ENCODE data around the gene PCDH19. TPM values are rescaled to one million over a fixed set of nuclear protein-coding genes. Genes with fewer than 3 reads are reported as not detected.

PCDH19 gene
- total and polyA plus RNA-seq, 2 experiments from 2014 or later, result 0.16 to 0.54 TPM

DNA sequence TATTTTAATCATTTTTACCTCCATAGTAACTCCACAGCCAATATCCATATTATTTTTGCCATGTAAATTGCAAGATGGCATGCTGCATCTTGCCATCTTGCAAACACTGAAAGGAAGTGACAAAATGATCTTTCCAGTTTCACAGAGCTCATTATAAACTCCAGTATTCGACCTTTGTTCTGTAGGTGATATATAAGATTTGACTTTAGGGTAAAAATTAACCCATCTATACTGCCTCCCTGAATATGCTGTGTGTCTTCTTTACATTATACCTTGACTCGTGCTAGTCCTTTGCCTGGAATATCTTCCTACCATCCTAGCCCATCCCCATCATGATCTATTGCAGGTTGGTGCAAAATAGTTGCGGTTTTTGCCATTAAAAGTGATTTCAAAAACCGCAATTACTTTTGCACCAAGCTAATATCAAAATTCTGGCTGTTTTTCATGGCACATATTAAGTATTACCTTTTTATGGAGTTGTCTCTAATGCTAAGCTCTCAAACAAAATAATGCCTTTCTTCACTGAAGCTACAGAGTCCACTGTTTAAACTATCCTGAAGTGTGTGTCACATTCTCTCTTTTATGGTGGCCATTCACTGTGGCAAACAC lies 161.1 kb downstream of the PCDH19 start:
- 29 to 48% methylated on average over 4 of the region's 4 CpGs for WGBS, 2 experiments (ENCODE audit: low coverage in 1 of 2, low lambda C conversion rate in 2 of 2, missing lambda C conversion rate in 2 of 2)
- DNase-seq, result no peak
- H3K9ac ChIP-seq, result no peak overlapping the region
- no peaks in the 10 kb centered on the region for H4K20me1 ChIP-seq (ENCODE audit: insufficient read depth)
- no peaks in the 10 kb centered on the region for H3K36me3 ChIP-seq (ENCODE audit: low read depth)
- H3F3A ChIP-seq (ENCODE audit: insufficient read depth), result no peaks in the 10 kb centered on the region
- in situ Hi-C loops (cut with MboI), result no loop called here
- H3K9me2 ChIP-seq (ENCODE audit: insufficient read depth), result no peaks in the 10 kb centered on the region
- TF ChIP-seq EZH2phosphoT487 (IDR thresholded peaks at IDR 0.05; ENCODE audit: insufficient read depth, low read depth) (no peak), EZH2 (IDR thresholded peaks at IDR 0.05; ENCODE audit: insufficient read depth, poor library complexity, severe bottlenecking) (no peak)
- H3K9me3 ChIP-seq (ENCODE audit: low read depth), result no peaks in the 10 kb centered on the region
- H3K4me2 ChIP-seq (ENCODE audit: unreplicated experiment), result no peak overlapping the region
- H3K27ac ChIP-seq, result no peak overlapping the region
- H3K4me1 ChIP-seq (ENCODE audit: insufficient read depth), result no peaks in the 10 kb centered on the region
- no peaks in the 10 kb centered on the region for H3K27me3 ChIP-seq (replicated peaks; ENCODE audit: insufficient read depth)
- no peak overlapping the region for H2AFZ ChIP-seq
- no peak overlapping the region for H3K4me3 ChIP-seq
- H3K79me2 ChIP-seq (ENCODE audit: insufficient read depth), result no peaks in the 10 kb centered on the region

- no peak for TF ChIP-seq EZH2phosphoT487 (IDR thresholded peaks at IDR 0.05; ENCODE audit: insufficient read depth, low read depth)
- no peak for TF ChIP-seq EZH2 (IDR thresholded peaks at IDR 0.05; ENCODE audit: insufficient read depth, poor library complexity, severe bottlenecking)
- Histone ChIP-seq H3F3A (ENCODE audit: insufficient read depth) (no peaks in the 10 kb centered on the region), H4K20me1 (ENCODE audit: insufficient read depth) (no peaks in the 10 kb centered on the region), H3K4me1 (ENCODE audit: insufficient read depth) (no peaks in the 10 kb centered on the region), H3K27ac (no peak overlapping the region), H3K4me3 (no peak overlapping the region), H3K9ac (no peak overlapping the region), H3K27me3 (replicated peaks; ENCODE audit: insufficient read depth) (no peaks in the 10 kb centered on the region), H3K79me2 (ENCODE audit: insufficient read depth) (no peaks in the 10 kb centered on the region), H3K4me2 (ENCODE audit: unreplicated experiment) (no peak overlapping the region), H3K9me3 (ENCODE audit: low read depth) (no peaks in the 10 kb centered on the region), H2AFZ (no peak overlapping the region), H3K36me3 (ENCODE audit: low read depth) (no peaks in the 10 kb centered on the region), H3K9me2 (ENCODE audit: insufficient read depth) (no peaks in the 10 kb centered on the region)
- in situ Hi-C loops (cut with MboI), result no loop called here
- DNase-seq, result no peak
These were observed 162.2 kb downstream of the PCDH19 start for GRCh38 chrX:100247826-100248225.

DNA sequence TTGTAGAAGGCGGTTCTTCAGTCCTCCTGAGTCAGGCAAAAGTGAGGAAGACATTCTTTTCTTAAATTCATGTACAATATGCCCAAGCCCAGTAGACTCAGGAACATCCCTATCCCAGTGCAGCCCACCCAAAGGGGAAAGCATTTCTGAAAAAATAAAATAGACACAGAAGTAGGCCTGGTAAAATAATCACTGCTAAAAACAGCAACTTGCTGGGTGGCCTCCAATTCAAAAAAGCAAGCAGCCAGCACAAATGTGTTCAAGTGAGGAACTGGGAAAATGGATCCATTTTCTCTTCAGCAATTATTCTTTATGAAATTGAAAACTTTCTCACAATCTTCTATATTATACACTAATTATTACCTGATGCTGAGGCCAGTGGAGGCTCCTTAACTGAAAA lies 165.4 kb downstream of the PCDH19 start:
- no peak overlapping the region for H3K4me2 ChIP-seq (ENCODE audit: unreplicated experiment)
- no peaks in the 10 kb centered on the region for H3K36me3 ChIP-seq (ENCODE audit: low read depth)
- no peaks in the 10 kb centered on the region for H4K20me1 ChIP-seq (ENCODE audit: insufficient read depth)
- WGBS, 2 experiments (ENCODE audit: low coverage in 1 of 2, low lambda C conversion rate in 2 of 2, missing lambda C conversion rate in 2 of 2), result 0 to 8% methylated on average over 1 of the region's 1 CpG
- H3K27ac ChIP-seq, result no peak overlapping the region
- H2AFZ ChIP-seq, result no peak overlapping the region
- TF ChIP-seq EZH2 (IDR thresholded peaks at IDR 0.05; ENCODE audit: insufficient read depth, poor library complexity, severe bottlenecking), result no peak
- no peak for TF ChIP-seq EZH2phosphoT487 (IDR thresholded peaks at IDR 0.05; ENCODE audit: insufficient read depth, low read depth)
- H3K27me3 ChIP-seq (replicated peaks; ENCODE audit: insufficient read depth), result no peaks in the 10 kb centered on the region
- no peaks in the 10 kb centered on the region for H3K9me2 ChIP-seq (ENCODE audit: insufficient read depth)
- no peak overlapping the region for H3K4me3 ChIP-seq
- no peaks in the 10 kb centered on the region for H3K9me3 ChIP-seq (ENCODE audit: low read depth)
- DNase-seq, result no peak
- no peaks in the 10 kb centered on the region for H3K79me2 ChIP-seq (ENCODE audit: insufficient read depth)
- H3F3A ChIP-seq (ENCODE audit: insufficient read depth), result no peaks in the 10 kb centered on the region
- H3K9ac ChIP-seq, result no peak overlapping the region
- no peaks in the 10 kb centered on the region for H3K4me1 ChIP-seq (ENCODE audit: insufficient read depth)
- in situ Hi-C loops (cut with MboI), result no loop called here

Other genes with a start within 250 kb of the PCDH19 start
- not detected in 2 replicates for gene TNMD, start 174.7 kb upstream of the PCDH19 start, total RNA-seq (2014; rRNA removed; shearing (Covaris generic))
- gene TNMD, start 174.7 kb upstream of the PCDH19 start, polyA plus RNA-seq (2016; fragmentation: Nextera tagmentation; extraction: Ambion mirVana), result not detected in 2 replicates
- 24.3 and 29.3 TPM in 2 replicates for gene TSPAN6, start 226.5 kb upstream of the PCDH19 start, total RNA-seq (2014; rRNA removed; shearing (Covaris generic))
- 36.5 and 37.8 TPM in 2 replicates for gene TSPAN6, start 226.5 kb upstream of the PCDH19 start, polyA plus RNA-seq (2016; fragmentation: Nextera tagmentation; extraction: Ambion mirVana)
- 36.5 and 36.7 TPM in 2 replicates for gene SRPX2, start 233.9 kb upstream of the PCDH19 start, total RNA-seq (2014; rRNA removed; shearing (Covaris generic))
- gene SRPX2, start 233.9 kb upstream of the PCDH19 start, polyA plus RNA-seq (2016; fragmentation: Nextera tagmentation; extraction: Ambion mirVana), result 40.3 and 40.4 TPM in 2 replicates